ENCODE results near the gene SEPTIN8.
"Not testable (repeated sequence)": the region's sequence is repeated elsewhere in the genome, so short reads cannot be mapped to it uniquely, and the experiment has no call there.

The SEPTIN8 gene

GRCh38 chr5:132812781-132813598, 36.0 kb upstream of the SEPTIN8 start, which contains the start of gene SOWAHA:
SOWAHA (plus strand) TSS chr5:132813302; CDS start chr5:132813622, 320 bp downstream.
- FAIRE-seq, result no peak
- TF ChIP-seq POU2F2 (IDR thresholded peaks at IDR 0.05; ENCODE audit: low read depth, low read length) (no peak), POLR2A (IDR thresholded peaks at IDR 0.05; ENCODE audit: low read depth, low read length) (no peak), SPI1 (IDR thresholded peaks at IDR 0.05; ENCODE audit: low read depth, low read length) (no peak), PAX5 (IDR thresholded peaks at IDR 0.05; ENCODE audit: insufficient read depth, low read length, severe bottlenecking) (no peak), POLR2AphosphoS5 (IDR thresholded peaks at IDR 0.05; ENCODE audit: low read depth, low read length) (no peak), TAF1 (IDR thresholded peaks at IDR 0.05; ENCODE audit: low read depth, low read length) (no peak)
- DNase-seq (ENCODE audit: insufficient read length, low spot score), result no peak

GRCh38 chr5:132812123-132812765, 35.2 kb upstream of the SEPTIN8 start:
- TF ChIP-seq POLR2A (IDR thresholded peaks at IDR 0.05; ENCODE audit: low read depth, low read length), result no peak
- TF ChIP-seq SPI1 (IDR thresholded peaks at IDR 0.05; ENCODE audit: low read depth, low read length), result peak; percentile 35; the same call in 1 of the 2 replicates
- DNase-seq (ENCODE audit: insufficient read length, low spot score) (no peak), FAIRE-seq (peak; percentile 31)

- TF ChIP-seq TAF1 (IDR thresholded peaks at IDR 0.05; ENCODE audit: low read depth, low read length), result no peak
- no peak for TF ChIP-seq POLR2A (IDR thresholded peaks at IDR 0.05; ENCODE audit: low read depth, low read length)
- no peak for TF ChIP-seq PAX5 (IDR thresholded peaks at IDR 0.05; ENCODE audit: insufficient read depth, low read length, severe bottlenecking)
- TF ChIP-seq SPI1 (IDR thresholded peaks at IDR 0.05; ENCODE audit: low read depth, low read length), result no peak
- TF ChIP-seq POU2F2 (IDR thresholded peaks at IDR 0.05; ENCODE audit: low read depth, low read length), result no peak
- no peak for TF ChIP-seq POLR2AphosphoS5 (IDR thresholded peaks at IDR 0.05; ENCODE audit: low read depth, low read length)
- FAIRE-seq (no peak), DNase-seq (ENCODE audit: insufficient read length, low spot score) (no peak)
These were observed 33.6 kb upstream of the SEPTIN8 start for GRCh38 chr5:132810605-132811004.

GRCh38 chr5:132808866-132809265, 31.8 kb upstream of the SEPTIN8 start:
- TF ChIP-seq POLR2A (IDR thresholded peaks at IDR 0.05; ENCODE audit: low read depth, low read length) (no peak), SPI1 (IDR thresholded peaks at IDR 0.05; ENCODE audit: low read depth, low read length) (no peak), POLR2AphosphoS5 (IDR thresholded peaks at IDR 0.05; ENCODE audit: low read depth, low read length) (no peak), POU2F2 (IDR thresholded peaks at IDR 0.05; ENCODE audit: low read depth, low read length) (no peak), PAX5 (IDR thresholded peaks at IDR 0.05; ENCODE audit: insufficient read depth, low read length, severe bottlenecking) (no peak), TAF1 (IDR thresholded peaks at IDR 0.05; ENCODE audit: low read depth, low read length) (no peak)
- DNase-seq (ENCODE audit: insufficient read length, low spot score) (no peak), FAIRE-seq (no peak)

DNA sequence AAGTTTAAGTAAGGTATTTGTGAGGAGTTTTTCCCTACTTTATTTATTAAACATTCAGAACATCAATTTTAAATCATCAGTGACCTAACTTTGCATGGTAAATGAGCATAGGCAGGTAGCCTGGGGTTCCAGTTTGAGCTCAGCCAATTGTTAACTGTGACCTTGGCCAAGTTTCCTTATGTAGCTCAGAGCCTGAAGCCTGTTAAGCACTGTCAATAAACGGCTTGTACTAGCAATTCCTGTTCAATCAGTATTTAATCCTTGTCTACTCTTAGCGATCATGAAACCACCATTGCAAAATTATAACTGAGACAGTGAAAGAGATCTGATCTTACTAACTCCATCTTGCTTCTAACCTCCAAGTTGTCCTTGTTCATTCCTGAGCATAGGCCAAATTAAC, 31.4 kb upstream of the SEPTIN8 start:
- no peak for TF ChIP-seq TAF1 (IDR thresholded peaks at IDR 0.05; ENCODE audit: low read depth, low read length)
- TF ChIP-seq POLR2A (IDR thresholded peaks at IDR 0.05; ENCODE audit: low read depth, low read length), result no peak
- TF ChIP-seq POU2F2 (IDR thresholded peaks at IDR 0.05; ENCODE audit: low read depth, low read length), result no peak
- no peak for TF ChIP-seq PAX5 (IDR thresholded peaks at IDR 0.05; ENCODE audit: insufficient read depth, low read length, severe bottlenecking)
- no peak for TF ChIP-seq POLR2AphosphoS5 (IDR thresholded peaks at IDR 0.05; ENCODE audit: low read depth, low read length)
- TF ChIP-seq SPI1 (IDR thresholded peaks at IDR 0.05; ENCODE audit: low read depth, low read length), result no peak
- FAIRE-seq, result no peak
- no peak for DNase-seq (ENCODE audit: insufficient read length, low spot score)

DNA sequence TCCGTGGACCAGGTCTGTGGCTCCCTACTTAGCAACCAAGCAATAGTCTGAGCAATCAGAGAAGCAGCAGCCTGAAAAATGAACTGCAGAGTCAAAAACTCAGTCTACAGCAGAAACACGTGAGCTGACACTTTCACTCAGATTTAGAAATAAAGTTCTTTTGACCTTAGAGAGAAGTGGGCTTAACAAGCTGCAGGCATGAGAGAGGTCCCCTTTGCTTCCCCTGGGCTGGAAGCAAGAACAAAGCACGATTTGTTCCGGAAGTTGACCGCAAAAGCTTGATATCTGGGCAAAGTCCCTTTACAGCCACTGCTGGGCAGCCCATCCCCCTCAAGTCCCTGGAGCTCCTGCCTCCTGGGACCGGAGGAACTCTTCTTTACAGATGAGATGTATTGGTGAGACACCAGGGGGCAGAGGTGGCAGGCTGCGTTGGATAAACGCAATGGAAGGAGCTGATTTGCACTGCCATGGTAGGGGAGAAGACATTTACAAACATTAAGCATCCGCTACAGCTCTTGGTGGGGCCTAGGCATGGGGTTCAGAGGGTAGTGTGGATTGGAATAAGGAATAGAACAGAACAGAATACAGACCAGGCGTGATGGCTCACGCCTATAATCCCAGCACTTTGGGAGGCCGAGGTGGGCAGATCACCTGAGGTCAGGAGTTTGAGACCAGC, 30.3 kb upstream of the SEPTIN8 start:
- FAIRE-seq (no peak), DNase-seq (ENCODE audit: insufficient read length, low spot score) (no peak)
- TF ChIP-seq TAF1 (IDR thresholded peaks at IDR 0.05; ENCODE audit: low read depth, low read length) (no peak), POLR2AphosphoS5 (IDR thresholded peaks at IDR 0.05; ENCODE audit: low read depth, low read length) (no peak), POU2F2 (IDR thresholded peaks at IDR 0.05; ENCODE audit: low read depth, low read length) (no peak), POLR2A (IDR thresholded peaks at IDR 0.05; ENCODE audit: low read depth, low read length) (no peak), SPI1 (IDR thresholded peaks at IDR 0.05; ENCODE audit: low read depth, low read length) (no peak), PAX5 (IDR thresholded peaks at IDR 0.05; ENCODE audit: insufficient read depth, low read length, severe bottlenecking) (no peak)

DNA sequence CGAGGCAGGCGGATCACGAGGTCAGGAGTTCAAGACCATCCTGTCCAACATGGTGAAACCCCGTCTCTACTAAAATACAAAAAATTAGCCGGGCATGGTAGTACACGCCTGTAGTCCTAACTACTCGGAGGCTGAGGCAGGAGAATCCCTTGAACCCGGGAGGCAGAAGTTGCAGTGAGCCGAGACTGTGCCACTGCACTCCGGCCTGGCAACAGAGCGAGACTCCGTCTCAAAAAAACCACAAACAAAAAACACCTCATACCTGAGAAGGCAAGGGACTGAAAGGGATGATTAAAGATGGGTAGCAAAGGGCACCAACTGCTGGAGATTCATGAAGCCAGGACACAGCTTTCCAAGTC, 29.7 kb upstream of the SEPTIN8 start:
- DNase-seq (ENCODE audit: insufficient read length, low spot score); FAIRE-seq: not testable (repeated sequence)

DNA sequence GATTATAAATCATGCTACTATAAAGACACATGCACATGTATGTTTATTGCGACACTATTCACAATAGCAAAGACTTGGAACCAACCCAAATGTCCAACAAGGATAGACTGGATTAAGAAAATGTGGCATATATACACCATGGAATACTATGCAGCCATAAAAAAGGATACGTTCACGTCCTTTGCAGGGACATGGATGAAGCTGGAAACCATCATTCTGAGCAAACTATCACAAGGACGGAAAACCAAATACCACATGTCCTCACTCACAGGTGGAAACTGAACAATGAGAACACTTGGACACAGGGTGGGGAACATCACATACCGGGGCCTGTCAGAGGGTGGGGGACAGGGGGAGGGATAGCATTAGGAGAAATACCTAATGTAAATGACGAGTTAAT, 28.8 kb upstream of the SEPTIN8 start:
- not testable (repeated sequence) for DNase-seq (ENCODE audit: insufficient read length, low spot score); FAIRE-seq

DNA sequence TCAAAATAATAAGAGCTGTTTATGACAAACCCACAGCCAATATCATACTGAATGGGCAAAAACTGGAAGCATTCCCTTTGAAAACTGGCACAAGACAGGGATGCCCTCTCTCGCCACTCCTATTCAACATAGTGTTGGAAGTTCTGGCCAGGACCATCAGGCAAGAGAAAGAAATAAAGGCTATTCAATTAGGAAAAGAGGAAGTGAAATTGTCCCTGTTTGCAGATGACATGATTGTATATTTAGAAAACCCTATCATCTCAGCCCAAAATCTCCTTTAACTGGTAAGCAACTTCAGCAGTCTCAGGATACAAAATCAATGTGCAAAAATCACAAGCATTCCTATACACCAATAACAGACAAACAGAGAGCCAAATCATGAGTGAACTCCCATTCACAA, 27.2 kb upstream of the SEPTIN8 start:
- FAIRE-seq; DNase-seq (ENCODE audit: insufficient read length, low spot score): not testable (repeated sequence)
- peak; percentile 71 for TF ChIP-seq SPI1 (IDR thresholded peaks at IDR 0.05; ENCODE audit: low read depth, low read length)

DNA sequence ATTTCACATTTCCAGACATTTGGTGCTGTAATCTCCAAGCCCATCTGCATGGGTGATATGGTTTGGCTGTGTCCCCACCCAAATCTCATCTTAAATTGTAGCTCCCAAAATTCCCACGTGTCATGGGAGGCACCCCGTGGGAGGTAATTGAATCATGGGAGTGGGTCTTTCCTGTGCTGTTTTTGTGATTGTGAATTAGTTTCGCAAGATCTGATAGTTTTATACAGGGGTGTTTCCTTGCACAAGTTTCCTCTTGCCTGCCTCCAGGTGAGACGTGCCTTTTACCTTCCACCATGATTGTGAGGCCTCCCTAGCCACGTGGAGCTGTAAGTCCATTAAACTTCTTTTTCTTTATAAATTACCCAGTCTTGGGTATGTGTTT, 25.6 kb upstream of the SEPTIN8 start:
- DNase-seq (ENCODE audit: insufficient read length, low spot score); FAIRE-seq: not testable (repeated sequence)
